Mesendoderm (in vitro differentiated cells): ENCODE results near the gene COX14.

Experiments
- DNase-seq: peaks from one replicate; pipeline ENCODE4 v3.0.0; 2013
- H2AK5ac ChIP-seq: 2 replicates; pipeline ENCODE4 v1.6.1; 2013; ENCODE audit warnings: low read length, inconsistent platforms
- H2BK120ac ChIP-seq: 2 replicates; pipeline ENCODE4 v1.6.1; 2013; ENCODE audit warnings: low read depth, mild to moderate bottlenecking, low read length, moderate library complexity, mixed read lengths
- H2BK15ac ChIP-seq: replicated peaks from 2 replicates; pipeline ENCODE4 v1.6.1; 2013; ENCODE audit warnings: low read depth, mild to moderate bottlenecking, moderate library complexity
- H2BK5ac ChIP-seq: 2 replicates; pipeline ENCODE4 v1.6.1; 2013; ENCODE audit warnings: low read length, inconsistent platforms
- H3K18ac ChIP-seq: 2 replicates; pipeline ENCODE4 v1.6.1; 2013; ENCODE audit warnings: mild to moderate bottlenecking, low read length, mixed read lengths
- H3K23ac ChIP-seq: one replicate; pipeline ENCODE4 v1.6.1; 2013; ENCODE audit warnings: low read length
- H3K27ac ChIP-seq: 2 replicates; pipeline ENCODE4 v1.5.1; 2013; ENCODE audit warnings: low read depth, mild to moderate bottlenecking, inconsistent platforms, low read length, moderate library complexity
- H3K27me3 ChIP-seq: 2 replicates; pipeline ENCODE4 v1.6.1; 2013; ENCODE audit warnings: low read length, control low read depth, mild to moderate bottlenecking, inconsistent platforms; ENCODE audit not compliant: insufficient read depth, poor library complexity
- H3K36me3 ChIP-seq: 2 replicates; pipeline ENCODE4 v1.6.1; 2013; ENCODE audit warnings: low read length, inconsistent platforms; ENCODE audit not compliant: control insufficient read depth, insufficient read depth
- H3K4ac ChIP-seq: one replicate; pipeline ENCODE4 v1.6.1; 2013; ENCODE audit warnings: low read depth, mild to moderate bottlenecking, low read length, moderate library complexity
- H3K4me1 ChIP-seq: 2 replicates; pipeline ENCODE4 v1.6.1; 2013; ENCODE audit warnings: low read depth, low read length, inconsistent platforms; ENCODE audit not compliant: control insufficient read depth
- H3K4me2 ChIP-seq: 2 replicates; pipeline ENCODE4 v1.6.1; 2013; ENCODE audit warnings: low read length
- H3K4me3 ChIP-seq: 2 replicates; pipeline ENCODE4 v1.5.1; 2013; ENCODE audit warnings: mild to moderate bottlenecking, low read length
- H3K56ac ChIP-seq: one replicate; pipeline ENCODE4 v1.6.1; 2013; ENCODE audit warnings: low read length
- H3K79me1 ChIP-seq: 2 replicates; pipeline ENCODE4 v1.6.1; 2013; ENCODE audit warnings: low read length, inconsistent platforms
- H3K79me2 ChIP-seq: 2 replicates; pipeline ENCODE4 v1.6.1; 2013; ENCODE audit warnings: mild to moderate bottlenecking, low read length; ENCODE audit not compliant: control insufficient read depth, insufficient read depth
- H3K9ac ChIP-seq: 2 replicates; pipeline ENCODE4 v1.6.1; 2013; ENCODE audit warnings: low read length, inconsistent platforms
- H4K5ac ChIP-seq: one replicate; pipeline ENCODE4 v1.6.1; 2013; ENCODE audit warnings: low read length
- H4K8ac ChIP-seq: one replicate; pipeline ENCODE4 v1.6.1; 2013; ENCODE audit warnings: low read depth, mild to moderate bottlenecking, control low read depth, low read length, moderate library complexity
- WGBS: extraction: QIAGEN DNeasy Blood & Tissue Kit; methylation state at CpG from one replicate; pipeline ENCODE4 v1.1.7; 2013; ENCODE audit warnings: low lambda C conversion rate, missing lambda C conversion rate; ENCODE audit not compliant: insufficient coverage; ENCODE audit errors: extremely low coverage; 5-methylcytosine and 5-hydroxymethylcytosine counted together

The COX14 gene

DNA sequence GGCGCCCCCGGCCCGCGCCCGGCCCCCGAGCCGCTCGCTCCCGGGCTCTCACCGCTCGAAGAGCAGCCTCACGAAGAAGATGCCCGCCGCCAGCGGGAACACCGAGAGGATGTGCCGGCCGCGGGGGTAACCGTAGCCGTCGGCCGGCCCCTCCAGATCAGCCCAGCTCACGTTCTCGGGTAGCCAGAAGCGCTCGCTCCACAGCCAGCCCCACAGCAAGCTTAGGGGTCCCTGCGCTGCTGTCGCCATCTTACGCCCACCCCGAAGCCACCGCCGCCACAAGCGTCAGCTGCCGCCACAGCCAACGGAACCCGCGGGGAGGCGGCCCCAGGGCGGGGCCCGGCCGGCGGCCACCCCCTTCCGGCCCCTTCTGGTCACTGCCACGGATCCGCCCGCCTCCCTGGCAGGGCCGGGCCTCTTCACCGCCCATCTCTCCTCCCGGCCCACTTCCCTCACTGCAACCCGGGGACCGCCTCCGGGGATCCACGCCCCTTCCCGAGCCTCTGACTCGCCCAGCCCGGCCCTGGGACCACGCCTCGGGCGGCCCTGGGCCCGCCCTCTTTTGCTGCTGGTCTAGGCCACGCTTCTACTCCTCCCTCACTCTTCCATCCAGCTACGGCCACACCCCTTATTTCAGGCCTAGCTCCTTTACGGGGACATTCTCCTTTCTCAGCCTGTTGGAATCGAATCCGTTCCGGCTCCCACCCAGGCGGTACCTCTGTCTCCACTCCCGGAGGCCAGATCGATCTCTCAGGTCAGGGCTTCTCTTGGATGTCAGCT, 55.2 kb downstream of the COX14 start, which contains the start of gene CERS5:
CERS5 (minus strand) TSS at position 321 of the 780 bp plus-strand sequence; CDS start at position 249, 72 bp downstream.
- peak within 1 kb of the TSS; percentile 35 for H3K18ac ChIP-seq

More for the DNA sequence above, 55.2 kb downstream of the COX14 start, which contains the start of gene CERS5:
- Histone ChIP-seq H4K8ac (no peak within 1 kb of the TSS), H3K23ac (peak within 1 kb of the TSS; percentile 45), H2BK5ac (peak within 1 kb of the TSS; percentile 84), H3K4ac (peak within 1 kb of the TSS; percentile 58), H3K79me1 (peaks cover 3% of the 10 kb centered on the region), H2AK5ac (peak within 1 kb of the TSS; percentile 64), H3K36me3 (no peaks in the 10 kb centered on the region), H3K79me2 (peaks cover 28% of the 10 kb centered on the region), H3K4me2 (peak within 1 kb of the TSS; percentile 86), H3K27me3 (no peaks in the 10 kb centered on the region), H3K56ac (peak within 1 kb of the TSS; percentile 95), H3K4me3 (peak within 1 kb of the TSS; percentile 97), H4K5ac (no peak within 1 kb of the TSS), H3K27ac (peak within 1 kb of the TSS; percentile 76), H3K4me1 (no peaks in the 10 kb centered on the region), H3K9ac (peak within 1 kb of the TSS; percentile 99), H2BK120ac (no peak within 1 kb of the TSS), H2BK15ac (no peak within 1 kb of the TSS)
- DNase-seq, result peak; percentile 100
- no CpG with 5 or more reads among the region's 70 CpGs for WGBS
